NCI-H524 treated with DMSO at 0.1 percent for 48 hours (cell line): ENCODE measurements around the gene ADPRS.

Experiments
- DNase-seq: peaks from one replicate; lab custom pipeline; 2025; lab: John Stamatoyannopoulos, UW

The ADPRS gene

GRCh38 chr1:36108314-36108713 is 19.6 kb downstream of the ADPRS start:
- DNase-seq = no peak

GRCh38 chr1:36109041-36109679 is 20.5 kb downstream of the ADPRS start:
- DNase-seq = no peak

DNA sequence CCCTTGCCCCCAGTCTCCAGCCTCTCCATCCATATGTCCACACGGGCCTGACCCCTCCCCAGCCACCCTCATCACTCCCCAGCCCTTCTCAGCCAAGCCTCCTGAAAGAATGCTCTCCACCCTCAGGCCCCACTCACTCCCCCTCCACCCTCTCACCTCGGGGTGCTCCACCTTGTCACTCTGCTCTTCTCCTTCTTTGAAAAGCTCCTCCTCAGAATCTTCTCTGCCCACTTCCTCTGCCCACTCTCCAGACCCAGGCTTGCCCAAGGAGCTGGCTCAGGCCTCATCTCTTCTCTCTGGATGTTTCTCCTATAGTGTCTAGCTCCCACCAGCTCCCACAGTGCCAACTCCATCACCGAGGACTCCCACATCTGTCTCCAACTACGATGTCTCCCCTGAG is 22.5 kb downstream of the ADPRS start:
- no peak for DNase-seq

DNA sequence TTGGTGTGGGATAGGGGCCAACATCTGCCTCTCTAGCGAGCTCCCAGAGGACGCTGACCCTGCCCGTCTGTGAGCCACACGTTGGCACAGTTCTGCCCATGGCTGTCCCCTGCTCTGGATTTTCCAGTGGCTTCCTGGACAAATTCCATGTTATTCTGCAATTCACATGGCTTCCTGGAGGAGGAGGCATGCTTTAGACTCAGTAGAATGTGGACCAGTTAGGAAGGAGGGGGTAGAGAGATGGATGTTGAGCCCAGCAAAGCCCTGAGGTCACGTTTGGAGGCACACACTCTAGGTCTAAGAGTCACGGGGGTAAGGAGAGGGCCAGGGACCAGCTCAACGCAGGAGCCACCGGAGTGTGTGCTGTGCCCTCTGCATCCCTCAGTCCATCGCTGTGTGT is 24.1 kb downstream of the ADPRS start:
- no peak for DNase-seq

DNA sequence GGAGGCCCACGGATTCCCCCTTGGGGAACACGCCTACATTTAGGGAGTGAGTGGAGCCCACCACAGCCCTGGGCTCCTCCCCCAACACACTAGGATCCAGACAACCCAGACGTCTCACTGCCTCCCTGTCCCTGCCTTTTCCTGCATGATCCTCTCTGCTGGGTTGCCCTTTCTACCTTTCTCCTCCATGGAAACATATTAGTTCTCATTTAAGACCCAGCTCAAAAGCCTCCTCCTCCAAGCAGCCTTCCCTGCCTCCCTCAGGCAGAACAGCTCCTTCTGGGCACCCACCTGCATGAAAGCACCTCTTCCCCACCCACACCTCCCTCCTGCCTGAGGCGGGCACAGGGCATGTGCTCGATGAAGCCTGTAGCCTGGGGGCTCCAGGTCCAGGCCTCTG is 25.7 kb downstream of the ADPRS start:
- no peak for DNase-seq

GRCh38 chr1:36115200-36115669 is 26.5 kb downstream of the ADPRS start:
- DNase-seq = no peak

DNA sequence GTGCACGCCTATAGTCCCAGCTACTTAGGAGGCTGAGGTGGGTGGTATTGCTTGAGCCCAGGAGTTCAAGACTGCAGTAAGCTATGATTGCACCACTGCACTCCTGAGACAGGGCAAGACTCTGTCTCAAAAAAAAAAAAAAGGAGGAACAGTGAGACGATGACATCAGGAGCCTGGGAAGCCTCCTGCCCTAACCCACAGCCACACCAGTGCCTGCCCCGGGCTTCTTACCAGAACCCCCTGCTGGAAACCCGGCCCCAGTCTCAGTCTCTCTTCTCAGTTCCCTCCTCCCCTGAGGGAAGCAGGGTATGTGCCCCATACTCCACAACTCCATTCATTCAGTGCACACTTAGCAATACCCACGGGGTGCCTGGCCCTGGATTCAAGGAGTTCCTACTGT is 27.2 kb downstream of the ADPRS start:
- DNase-seq = no peak

- DNase-seq = no peak
Observed at GRCh38 chr1:36116901-36117300, 28.2 kb downstream of the ADPRS start.

DNA sequence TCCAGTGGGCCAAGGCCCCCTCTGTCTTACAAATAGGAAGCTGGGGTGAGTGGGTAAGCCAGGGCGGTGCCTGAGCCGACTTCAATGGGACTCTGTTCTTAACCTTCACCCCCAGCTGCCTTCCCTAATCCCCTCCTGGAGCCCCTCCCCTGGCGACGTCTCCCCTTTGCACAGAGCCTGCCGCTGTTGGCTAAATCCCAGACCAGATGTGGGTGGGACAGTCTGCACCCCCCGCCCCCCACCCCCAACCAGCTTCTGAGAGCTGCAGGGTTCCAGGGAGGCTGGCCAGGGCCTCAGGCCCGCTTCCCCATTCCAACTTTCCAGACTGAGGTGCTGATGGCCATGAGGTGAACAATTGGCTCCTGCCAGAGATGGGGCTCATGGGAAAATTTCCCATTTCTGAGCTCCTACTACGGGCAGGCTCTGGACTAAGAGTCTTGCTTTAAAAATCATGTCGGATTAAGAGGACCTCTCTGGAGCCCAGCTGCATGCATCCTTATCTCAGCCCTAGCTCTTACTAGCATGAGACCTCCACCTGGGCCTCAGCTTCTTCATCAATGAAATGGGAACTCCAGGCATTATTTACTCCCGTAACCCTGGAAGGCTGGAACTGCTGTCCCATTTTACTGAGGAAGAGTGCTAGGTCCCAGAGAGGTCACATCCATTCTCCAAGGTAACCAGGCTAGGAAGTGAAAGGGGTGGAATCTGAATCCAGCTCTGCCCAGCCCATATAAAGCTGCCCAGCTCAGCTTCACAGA is 29.9 kb downstream of the ADPRS start:
- no peak for DNase-seq

DNA sequence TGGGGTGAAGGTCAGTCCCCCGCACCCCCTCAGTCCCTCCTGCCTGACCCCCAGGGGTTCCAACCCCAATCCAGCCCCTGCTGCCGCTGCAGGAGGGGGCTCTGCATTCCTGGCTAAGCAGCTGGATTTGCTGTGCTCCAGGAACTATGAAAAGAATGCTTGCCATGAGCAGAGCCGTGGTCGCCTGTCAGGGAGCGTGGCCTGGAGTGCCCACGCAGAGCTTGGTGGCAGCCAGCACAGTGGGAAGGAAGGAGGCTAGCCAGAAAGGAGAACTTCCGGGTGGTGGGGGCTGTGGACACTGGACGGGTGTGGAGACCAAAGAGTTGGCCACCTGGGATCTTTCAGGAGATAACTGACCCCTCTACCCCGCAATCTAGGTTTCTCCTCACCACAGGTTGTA is 30.8 kb downstream of the ADPRS start:
- DNase-seq = no peak

GRCh38 chr1:36122062-36123030 is 33.7 kb downstream of the ADPRS start:
- no peak for DNase-seq

- no peak for DNase-seq
Observed at GRCh38 chr1:36123356-36123755, 34.7 kb downstream of the ADPRS start.

- no peak for DNase-seq
Observed at GRCh38 chr1:36124404-36125128, 35.9 kb downstream of the ADPRS start.

- DNase-seq = no peak
Observed at GRCh38 chr1:36125129-36125991, 36.7 kb downstream of the ADPRS start, which contains the start of gene COL8A2. COL8A2 (minus strand) TSS chr1:36125222; CDS start chr1:36100242, 24,980 bp downstream.

- no peak for DNase-seq
Observed at GRCh38 chr1:36126005-36126716, 37.5 kb downstream of the ADPRS start.

DNA sequence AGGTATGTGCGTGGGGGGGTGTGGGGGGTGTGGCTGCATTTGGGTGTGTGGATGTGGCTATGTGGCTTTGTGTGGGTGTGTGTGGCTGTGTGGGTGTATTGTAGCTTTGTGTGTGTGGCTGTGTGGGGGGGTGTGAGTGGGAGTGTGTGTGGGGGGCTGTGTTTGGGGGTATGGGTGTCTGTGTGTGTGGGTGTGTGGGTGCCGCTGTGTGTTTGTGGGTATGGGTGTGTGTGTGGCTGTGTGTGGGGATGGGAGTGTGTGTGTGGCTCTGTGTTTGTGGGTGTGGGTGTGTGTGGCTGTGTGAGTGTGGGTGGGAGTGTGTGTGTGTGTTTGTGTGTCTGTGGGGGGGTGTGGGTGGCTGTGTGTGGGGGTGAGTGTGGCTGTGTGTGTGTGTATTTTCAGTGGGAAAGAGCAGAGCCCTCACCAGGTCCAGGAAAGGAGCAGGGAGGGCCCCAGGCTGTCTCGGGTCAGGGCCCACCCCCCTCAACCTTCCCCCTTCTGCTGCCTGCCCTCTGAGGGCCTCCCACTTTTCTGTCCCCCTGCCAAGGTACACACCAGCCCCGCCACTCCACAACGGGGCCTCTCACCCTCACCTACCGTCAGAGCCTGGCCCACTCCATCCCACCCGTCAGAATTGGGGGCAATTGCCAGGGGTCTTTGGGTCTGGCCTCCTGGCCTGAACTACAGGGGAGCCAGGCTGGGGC is 38.3 kb downstream of the ADPRS start:
- DNase-seq = no peak

DNA sequence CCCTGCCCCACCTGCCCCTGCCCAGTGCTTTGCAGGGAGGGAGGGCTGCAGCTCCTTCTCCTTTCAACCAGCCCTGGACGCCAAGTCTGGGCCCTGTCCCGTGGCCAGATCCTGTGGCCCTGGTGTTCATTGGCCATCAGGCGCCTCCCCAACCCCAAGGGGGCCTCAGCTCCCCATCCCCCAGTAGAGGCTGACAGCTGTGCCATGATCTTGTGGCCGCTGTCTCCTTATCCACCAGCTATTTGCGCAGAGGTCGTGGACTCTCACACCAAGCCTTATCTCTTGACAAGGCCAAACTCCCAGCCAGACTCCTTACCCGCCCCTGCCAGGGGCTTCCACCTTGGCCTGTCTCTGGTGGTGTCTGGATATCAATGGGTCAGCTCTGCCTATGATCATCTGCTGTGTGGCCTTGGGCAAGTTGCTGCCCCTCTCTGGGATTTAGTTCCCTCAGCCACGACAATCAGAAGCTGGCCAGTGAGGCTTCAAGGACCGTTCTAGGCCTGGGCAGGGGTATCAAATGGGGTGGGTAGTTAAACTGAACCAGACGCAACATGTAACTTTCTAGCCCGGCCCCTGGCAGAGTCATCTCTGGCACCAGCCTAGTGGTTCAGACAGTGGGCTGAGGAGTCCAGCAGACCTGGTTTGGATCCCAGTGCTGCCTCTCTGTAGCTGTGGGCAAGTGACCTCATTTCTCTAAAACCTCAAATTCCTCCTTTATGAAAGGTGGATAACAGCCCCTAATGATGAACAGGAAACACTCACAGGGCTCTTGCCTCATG is 39.6 kb downstream of the ADPRS start:
- DNase-seq = no peak

DNA sequence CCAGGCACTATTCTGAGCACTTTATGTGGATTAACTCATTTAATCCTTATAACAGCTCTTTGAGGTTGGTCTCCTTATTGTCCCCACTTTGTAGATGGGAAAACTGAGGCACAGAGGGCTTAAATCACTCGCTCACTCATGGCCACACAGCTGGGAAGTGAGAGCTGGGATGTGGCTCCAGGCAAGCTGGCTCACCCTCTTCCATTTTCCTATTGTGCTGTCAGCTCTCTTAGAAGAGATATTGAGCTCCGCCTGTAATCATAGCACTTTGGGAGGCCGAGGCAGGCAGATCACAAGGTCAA is 40.2 kb downstream of the ADPRS start:
- DNase-seq = no peak

DNA sequence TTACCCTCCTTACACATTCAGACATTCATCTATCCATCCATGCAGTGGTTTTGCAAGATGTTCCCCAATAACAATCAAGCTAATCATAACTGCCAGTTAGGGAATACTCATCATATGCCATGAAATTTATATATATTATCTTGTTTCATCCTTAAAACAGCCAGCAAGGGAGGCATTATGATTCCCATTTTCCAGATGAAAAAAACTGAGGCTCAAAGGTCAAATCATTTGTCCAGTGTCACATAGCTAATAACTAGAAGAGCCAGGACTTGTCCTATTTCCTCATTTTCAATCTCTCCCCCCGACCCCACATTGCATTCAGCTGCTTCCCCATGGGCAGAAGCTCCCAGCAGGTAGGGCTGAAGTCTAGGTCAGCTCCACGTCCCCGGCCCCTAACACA is 43.3 kb downstream of the ADPRS start:
- no peak for DNase-seq
